B cell (primary cell): Measurements from ENCODE around the gene CRISPLD2. TPM values are rescaled to one million over a fixed set of nuclear protein-coding genes. Genes with fewer than 3 reads are reported as not detected.

Source experiments
- ATAC-seq: fragments of 200-7000 bp; cut with Tn5 transposase; one replicate; pipeline ENCODE4 v1.10.0; 2021; ENCODE audit warnings: low read depth, mild to moderate bottlenecking, moderate number of reproducible peaks, moderate library complexity
- CTCF ChIA-PET: fragments of 350-600 bp; sonication (Branson Sonifier 250); formaldehyde crosslinking; loops from one replicate; lab custom pipeline; 2021; ENCODE audit warnings: antibody characterized with exemption, inconsistent platforms; lab: Charles Lee
- POLR2A ChIA-PET: fragments of 350-600 bp; sonication (Branson Sonifier 250); formaldehyde crosslinking; loops from one replicate; lab custom pipeline; 2021; ENCODE audit warnings: antibody characterized with exemption; lab: Charles Lee
- DNase-seq: peaks from one replicate; pipeline ENCODE4 v3.0.0; 2013
- H2AFZ ChIP-seq: 2 replicates; pipeline ENCODE4 v1.6.1; 2012; ENCODE audit warnings: mild to moderate bottlenecking, low read depth, low read length; ENCODE audit not compliant: insufficient read depth, poor library complexity, severe bottlenecking
- H3K27ac ChIP-seq, 2 donors: 1 replicate in 1 of 2; 2 replicates in 1 of 2; pipeline ENCODE4 v1.5.1; 2012 to 2013; ENCODE audit warnings: low read length in 2 of 2, mild to moderate bottlenecking in 2 of 2, moderate library complexity in 1 of 2
- H3K27me3 ChIP-seq, 4 experiments: fragments of 200-600 bp in 1 of 4; sonication (generic) in 1 of 4; replicated peaks in 1 of 4; 1 replicate in 2 of 4; 2 replicates in 2 of 4; pipeline versions ENCODE4 v1.6.1 to v1.7.0; 2013 to 2016; ENCODE audit warnings: low read length in 3 of 4, mild to moderate bottlenecking in 2 of 4, mixed read lengths in 1 of 4, moderate library complexity in 1 of 4; ENCODE audit not compliant: insufficient read depth in 4 of 4, control insufficient read depth in 3 of 4; ENCODE audit errors: control extremely low read depth in 1 of 4
- H3K36me3 ChIP-seq, 2 experiments: replicated peaks in 1 of 2; 1 replicate in 1 of 2; 2 replicates in 1 of 2; pipeline versions ENCODE4 v1.6.1 to v1.7.1; 2013; ENCODE audit warnings: low read length in 1 of 2; ENCODE audit not compliant: insufficient read depth in 2 of 2, control insufficient read depth in 1 of 2; ENCODE audit errors: control extremely low read depth in 1 of 2, extremely low read depth in 1 of 2
- H3K4me1 ChIP-seq, 2 donors: fragments of 200-600 bp in 1 of 2; sonication (generic) in 1 of 2; 1 replicate in 1 of 2; 2 replicates in 1 of 2; pipeline versions ENCODE4 v1.5.1 to v1.6.1; 2013 to 2017; ENCODE audit warnings: low read length in 2 of 2; ENCODE audit not compliant: control insufficient read depth in 2 of 2, insufficient read depth in 2 of 2
- H3K4me2 ChIP-seq: replicated peaks from 2 replicates; pipeline ENCODE3; 2012; ENCODE audit warnings: mild to moderate bottlenecking, low read depth, low read length; ENCODE audit not compliant: poor library complexity, severe bottlenecking
- H3K4me3 ChIP-seq, 5 experiments: fragments of 200-600 bp in 1 of 5; sonication (generic) in 1 of 5; 1 replicate in 3 of 5; 2 replicates in 2 of 5; pipeline versions ENCODE4 v1.5.1 to v1.7.0; 2011 to 2016; ENCODE audit warnings: low read length in 4 of 5, mild to moderate bottlenecking in 4 of 5, low read depth in 2 of 5, control low read depth in 1 of 5, moderate library complexity in 1 of 5; ENCODE audit not compliant: insufficient read depth in 1 of 5; ENCODE audit errors: control extremely low read depth in 1 of 5, extremely low read depth in 1 of 5
- H3K79me2 ChIP-seq: fragments of 200-600 bp; sonication (generic); one replicate; pipeline ENCODE4 v1.6.0; 2016; ENCODE audit warnings: low read length; ENCODE audit not compliant: control insufficient read depth, insufficient read depth
- H3K9ac ChIP-seq: fragments of 200-600 bp; sonication (generic); 2 replicates; pipeline ENCODE4 v1.6.1; 2017; ENCODE audit warnings: mild to moderate bottlenecking, low read length, moderate library complexity
- H3K9me3 ChIP-seq, 3 donors: one replicate each; pipeline versions ENCODE4 v1.6.1 to v1.7.1; 2013; ENCODE audit warnings: low read length in 2 of 3; ENCODE audit not compliant: control insufficient read depth in 2 of 3, insufficient read depth in 1 of 3; ENCODE audit errors: control extremely low read depth in 1 of 3
- H4K20me1 ChIP-seq: 2 replicates; pipeline ENCODE4 v1.6.0; 2012; ENCODE audit warnings: mild to moderate bottlenecking, low read length; ENCODE audit not compliant: insufficient read depth, control insufficient read depth, poor library complexity, severe bottlenecking
- H3K27ac Mint-ChIP-seq: one replicate; pipeline ENCODE4 v1.8.0; 2021; ENCODE audit warnings: mixed read lengths
- H3K27me3 Mint-ChIP-seq: one replicate; pipeline ENCODE4 v1.8.0; 2021; ENCODE audit warnings: mixed read lengths
- H3K4me1 Mint-ChIP-seq: one replicate; pipeline ENCODE4 v1.8.0; 2021; ENCODE audit warnings: mixed read lengths
- H3K4me3 Mint-ChIP-seq: one replicate; pipeline ENCODE4 v1.8.0; 2021; ENCODE audit warnings: mixed read lengths
- H3K9me3 Mint-ChIP-seq: one replicate; pipeline ENCODE4 v1.8.0; 2022; ENCODE audit warnings: mixed read lengths; ENCODE audit not compliant: insufficient read depth
- CTCF ChIP-seq: fragments of 200-600 bp; IDR thresholded peaks from one replicate; pipeline ENCODE4 v1.8.0; 2022; ENCODE audit warnings: antibody characterized with exemption, mild to moderate bottlenecking
- EZH2 ChIP-seq: IDR thresholded peaks from 2 replicates; pipeline ENCODE4 v1.6.1; 2012; ENCODE audit warnings: borderline replicate concordance, low read depth, mild to moderate bottlenecking, moderate library complexity, low read length; ENCODE audit not compliant: insufficient read depth, poor library complexity, severe bottlenecking
- WGBS: methylation state at CpG from one replicate; pipeline ENCODE4 v1.1.5; 2013; ENCODE audit warnings: missing lambda C conversion rate; ENCODE audit not compliant: insufficient coverage; 5-methylcytosine and 5-hydroxymethylcytosine counted together
- intact Hi-C: fragments of 100-400 bp; cut with micrococcal nuclease; formaldehyde crosslinking; loops from one replicate; pipeline ENCODE4 v1.10.0; 2022
- polyA plus RNA-seq: library from polyadenylated mRNA; depleted of rRNA; stranded (reverse); fragments of >200 nt; gene quantifications from 2 replicates; pipeline ENCODE4 v1.2.3, GENCODE V29; 2012
- total RNA-seq, 2 donors: library from RNA; stranded (reverse); fragments of 120-200 nt in 1 of 2; gene quantifications; 1 replicate in 1 of 2; 2 replicates in 1 of 2; pipeline versions ENCODE4 v1.2.3 to v1.2.4, GENCODE V29; 2013 to 2022

Gene CRISPLD2
- total and polyA plus RNA-seq, 2 donors (not counting 1 experiment from before 2014, with no cell fraction given), result 0.25 to 0.37 TPM

GRCh38 chr16:84845496-84846002 is 25.8 kb downstream of the CRISPLD2 start:
- Histone ChIP-seq H3K9ac (no peak overlapping the region), H3K4me2 (no peak overlapping the region), H2AFZ (no peak overlapping the region), H3K36me3 (no peaks in the 10 kb centered on the region), H3K4me3 (no peak overlapping the region), H3K27ac (no peak overlapping the region), H3K27me3 (peaks cover 0 to 2% (median 0%) of the 10 kb centered on the region in 4 experiments), H3K9me3 (peaks cover 0 to 2% (median 0%) of the 10 kb centered on the region in 3 donors), H3K4me1 (no peaks in the 10 kb centered on the region), H4K20me1 (no peaks in the 10 kb centered on the region), H3K79me2 (no peaks in the 10 kb centered on the region)
- Mint-ChIP-seq H3K27me3 (peaks cover 34% of the 10 kb centered on the region), H3K9me3 (no peaks in the 10 kb centered on the region), H3K4me3 (no peak overlapping the region), H3K4me1 (no peaks in the 10 kb centered on the region), H3K27ac (no peak overlapping the region)
- intact Hi-C loops, result no loop called here
- DNase-seq (no peak), ATAC-seq (no peak)
- TF ChIP-seq EZH2, result no peak
- no peak for TF ChIP-seq CTCF
- ChIA-PET CTCF (no interaction called here), POLR2A (no interaction called here)
- WGBS, result 83% methylated on average over 14 of the region's 14 CpGs

- Histone ChIP-seq H3K27me3 (no peaks in the 10 kb centered on the region), H2AFZ (no peak overlapping the region), H3K9me3 (peaks cover 0 to 12% (median 0%) of the 10 kb centered on the region in 3 donors), H3K27ac (no peak overlapping the region), H3K9ac (no peak overlapping the region), H3K4me3 (no peak overlapping the region), H3K79me2 (no peaks in the 10 kb centered on the region), H3K36me3 (no peaks in the 10 kb centered on the region), H3K4me1 (no peaks in the 10 kb centered on the region), H3K4me2 (no peak overlapping the region), H4K20me1 (no peaks in the 10 kb centered on the region)
- H3K4me1 Mint-ChIP-seq, result no peaks in the 10 kb centered on the region
- no peak overlapping the region for H3K4me3 Mint-ChIP-seq
- ChIA-PET POLR2A (no interaction called here), CTCF (no interaction called here)
- no peak for TF ChIP-seq EZH2
- TF ChIP-seq CTCF, result no peak
- no peaks in the 10 kb centered on the region for H3K9me3 Mint-ChIP-seq
- ATAC-seq (no peak), DNase-seq (no peak)
- H3K27ac Mint-ChIP-seq, result no peak overlapping the region
- WGBS, result 70% methylated on average over 19 of the region's 23 CpGs
- intact Hi-C loops, result no loop called here
- peaks cover 24% of the 10 kb centered on the region for H3K27me3 Mint-ChIP-seq
These were observed 28.0 kb downstream of the CRISPLD2 start for GRCh38 chr16:84847564-84848355.
